CD14-positive monocyte (primary cell): ENCODE measurements around the gene CADM2. TPM values are rescaled to one million over a fixed set of nuclear protein-coding genes. Genes with fewer than 3 reads are reported as not detected.

ENCODE experiments used
- DNase-seq, 3 donors: peaks; one replicate each; pipeline ENCODE4 v3.0.0-alpha.2; 2011 to 2022
- H2AFZ ChIP-seq: 2 replicates; pipeline ENCODE4 v1.6.0; 2012; ENCODE audit warnings: mild to moderate bottlenecking, low read depth, low read length, inconsistent platforms; ENCODE audit not compliant: insufficient read depth, poor library complexity, severe bottlenecking
- H3K27ac ChIP-seq, 2 donors: 1 replicate in 1 of 2; 2 replicates in 1 of 2; pipeline ENCODE4 v1.5.1; 2012 to 2013; ENCODE audit warnings: low read length in 2 of 2, control low read depth in 1 of 2, inconsistent platforms in 1 of 2, low read depth in 1 of 2, mild to moderate bottlenecking in 1 of 2
- H3K27me3 ChIP-seq, 2 donors: one replicate each; pipeline versions ENCODE4 v1.6.0 to v1.6.1; 2011 to 2013; ENCODE audit warnings: low read length in 2 of 2; ENCODE audit not compliant: control insufficient read depth in 2 of 2, insufficient read depth in 2 of 2
- H3K36me3 ChIP-seq, 2 donors: replicated peaks in 1 of 2; 1 replicate in 1 of 2; 2 replicates in 1 of 2; pipeline versions ENCODE4 v1.5.1 to v1.6.1; 2012 to 2013; ENCODE audit warnings: low read length in 2 of 2, control low read depth in 1 of 2, inconsistent platforms in 1 of 2, mild to moderate bottlenecking in 1 of 2; ENCODE audit not compliant: insufficient read depth in 2 of 2, control insufficient read depth in 1 of 2
- H3K4me1 ChIP-seq, 2 donors: 1 replicate in 1 of 2; 2 replicates in 1 of 2; pipeline versions ENCODE4 v1.5.1 to v1.6.1; 2012 to 2013; ENCODE audit warnings: low read length in 2 of 2, control low read depth in 1 of 2, inconsistent platforms in 1 of 2, mild to moderate bottlenecking in 1 of 2, moderate library complexity in 1 of 2; ENCODE audit not compliant: insufficient read depth in 2 of 2, control insufficient read depth in 1 of 2
- H3K4me2 ChIP-seq: replicated peaks from 2 replicates; pipeline ENCODE3; 2012; ENCODE audit warnings: low read length, moderate library complexity, mild to moderate bottlenecking; ENCODE audit not compliant: poor library complexity, severe bottlenecking; ENCODE audit errors: extremely low read depth
- H3K4me3 ChIP-seq, 3 experiments: fragments of 200-600 bp in 1 of 3; sonication (generic) in 1 of 3; replicated peaks in 1 of 3; 1 replicate in 2 of 3; 2 replicates in 1 of 3; pipeline ENCODE4 v1.5.1; 2011 to 2013; ENCODE audit warnings: low read length in 3 of 3, mild to moderate bottlenecking in 3 of 3, control low read depth in 2 of 3, low read depth in 2 of 3, inconsistent platforms in 1 of 3, moderate library complexity in 1 of 3
- H3K79me2 ChIP-seq: 2 replicates; pipeline ENCODE4 v1.6.0; 2012; ENCODE audit warnings: mild to moderate bottlenecking, control low read depth, inconsistent platforms, low read length, moderate library complexity; ENCODE audit not compliant: insufficient read depth
- H3K9ac ChIP-seq: 2 replicates; pipeline ENCODE4 v1.6.0; 2017; ENCODE audit warnings: low read length, mild to moderate bottlenecking; ENCODE audit not compliant: insufficient read depth, poor library complexity, severe bottlenecking
- H3K9me3 ChIP-seq, 2 donors: replicated peaks in 1 of 2; 1 replicate in 1 of 2; 2 replicates in 1 of 2; pipeline versions ENCODE4 v1.5.1 to v1.6.1; 2012 to 2013; ENCODE audit warnings: low read length in 2 of 2, control low read depth in 1 of 2; ENCODE audit not compliant: control insufficient read depth in 1 of 2, insufficient read depth in 1 of 2
- H4K20me1 ChIP-seq: 2 replicates; pipeline ENCODE4 v1.6.0; 2012; ENCODE audit warnings: mild to moderate bottlenecking, low read length, control low read depth, moderate library complexity; ENCODE audit not compliant: insufficient read depth
- H3K27ac Mint-ChIP-seq, 7 donors: one replicate each; pipeline ENCODE4 v1.8.0; 2020; ENCODE audit warnings: mild to moderate bottlenecking in 7 of 7, mixed read lengths in 7 of 7, moderate library complexity in 6 of 7, inconsistent platforms in 2 of 7
- H3K27me3 Mint-ChIP-seq, 3 donors: one replicate each; pipeline ENCODE4 v1.8.0; 2021 to 2022; ENCODE audit warnings: low read depth in 3 of 3, mild to moderate bottlenecking in 3 of 3, mixed read lengths in 3 of 3, moderate library complexity in 3 of 3, inconsistent platforms in 1 of 3
- H3K36me3 Mint-ChIP-seq, 2 donors: one replicate each; pipeline ENCODE4 v1.8.0; 2020; ENCODE audit warnings: mixed read lengths in 2 of 2, inconsistent platforms in 1 of 2, mild to moderate bottlenecking in 1 of 2
- H3K4me1 Mint-ChIP-seq: one replicate; pipeline ENCODE4 v1.8.0; 2020; ENCODE audit warnings: mild to moderate bottlenecking, mixed read lengths
- H3K4me3 Mint-ChIP-seq, 2 donors: one replicate each; pipeline ENCODE4 v1.8.0; 2020; ENCODE audit warnings: mild to moderate bottlenecking in 2 of 2, mixed read lengths in 2 of 2, moderate library complexity in 1 of 2
- H3K9me3 Mint-ChIP-seq, 7 donors: one replicate each; pipeline ENCODE4 v1.8.0; 2020 to 2022; ENCODE audit warnings: mixed read lengths in 7 of 7, mild to moderate bottlenecking in 6 of 7, moderate library complexity in 6 of 7, inconsistent platforms in 2 of 7
- CTCF ChIP-seq: fragments of 200-600 bp; IDR thresholded peaks from one replicate; pipeline ENCODE4 v1.8.0; 2022; ENCODE audit warnings: antibody characterized with exemption, mild to moderate bottlenecking
- WGBS: methylation state at CpG from one replicate; pipeline ENCODE4 v1.1.5; 2013; ENCODE audit warnings: missing lambda C conversion rate; ENCODE audit not compliant: insufficient coverage; 5-methylcytosine and 5-hydroxymethylcytosine counted together
- intact Hi-C, 2 donors: fragments of 100-400 bp; cut with micrococcal nuclease; formaldehyde crosslinking; loops; one replicate each; pipeline versions ENCODE4 v1.15.0 to v1.15.1; 2023
- polyA plus RNA-seq, 3 donors: library from polyadenylated mRNA; depleted of rRNA in 1 of 3; unstranded in 2 of 3; stranded (reverse) in 1 of 3; fragments of 300-500 nt in 2 of 3; fragments of >200 nt in 1 of 3; fragmentation: Illumina TruSeq in 2 of 3; gene quantifications; 1 replicate in 2 of 3; 2 replicates in 1 of 3; pipeline ENCODE4 v1.2.3, GENCODE V29; 2012 to 2021

Gene CADM2
- polyA plus RNA-seq, 3 donors, result not detected

GRCh38 chr3:85244519-85244918, 285.7 kb downstream of the CADM2 start:
- H3K79me2 ChIP-seq, result no peaks in the 10 kb centered on the region
- no peak overlapping the region for H3K4me3 ChIP-seq
- no peaks in the 10 kb centered on the region for H3K27me3 Mint-ChIP-seq
- WGBS, result no CpG with 5 or more reads among the region's 2 CpGs
- H3K9ac ChIP-seq, result no peak overlapping the region
- no peaks in the 10 kb centered on the region for H4K20me1 ChIP-seq
- H3K4me1 Mint-ChIP-seq, result no peaks in the 10 kb centered on the region
- TF ChIP-seq CTCF, result no peak
- H2AFZ ChIP-seq, result no peak overlapping the region
- no peaks in the 10 kb centered on the region for H3K36me3 ChIP-seq
- H3K27ac ChIP-seq, result no peak overlapping the region
- no peaks in the 10 kb centered on the region for H3K9me3 ChIP-seq
- no peak overlapping the region for H3K4me2 ChIP-seq
- peaks cover 0 to 2% (median 0%) of the 10 kb centered on the region in 7 donors for H3K9me3 Mint-ChIP-seq
- intact Hi-C loops, result no loop called here
- H3K36me3 Mint-ChIP-seq, result no peaks in the 10 kb centered on the region
- no peak overlapping the region for H3K27ac Mint-ChIP-seq
- DNase-seq, result no peak
- no peaks in the 10 kb centered on the region for H3K4me1 ChIP-seq
- H3K4me3 Mint-ChIP-seq, result no peak overlapping the region
- no peaks in the 10 kb centered on the region for H3K27me3 ChIP-seq

GRCh38 chr3:85251766-85252165, 293.0 kb downstream of the CADM2 start:
- no peak overlapping the region for H3K27ac Mint-ChIP-seq

More at GRCh38 chr3:85251766-85252165, 293.0 kb downstream of the CADM2 start:
- no peaks in the 10 kb centered on the region for H4K20me1 ChIP-seq
- H3K79me2 ChIP-seq, result no peaks in the 10 kb centered on the region
- intact Hi-C loops, result no loop called here
- Mint-ChIP-seq H3K27me3 (no peaks in the 10 kb centered on the region), H3K36me3 (no peaks in the 10 kb centered on the region), H3K4me3 (no peak overlapping the region), H3K4me1 (no peaks in the 10 kb centered on the region), H3K9me3 (no peaks in the 10 kb centered on the region)
- no peak overlapping the region for H3K27ac ChIP-seq
- no peak overlapping the region for H3K4me2 ChIP-seq
- H3K4me3 ChIP-seq, result no peak overlapping the region
- no peaks in the 10 kb centered on the region for H3K9me3 ChIP-seq
- no CpG with 5 or more reads among the region's 1 CpG for WGBS
- no peak overlapping the region for H3K9ac ChIP-seq
- TF ChIP-seq CTCF, result no peak
- no peaks in the 10 kb centered on the region for H3K4me1 ChIP-seq
- H3K27me3 ChIP-seq, result no peaks in the 10 kb centered on the region
- H3K36me3 ChIP-seq, result no peaks in the 10 kb centered on the region
- H2AFZ ChIP-seq, result no peak overlapping the region
- DNase-seq, result no peak
